WTC11 (cell line): ENCODE results near the gene LAP3.

Experiments
- CREB1 ChIP-seq: sonication (generic); formaldehyde crosslinking; IDR thresholded peaks from 2 replicates; pipeline ENCODE4 v1.8.0; 2023; ENCODE audit warnings: mild to moderate bottlenecking, missing genetic modification reagents
- EMX1 ChIP-seq: fragments of 250-450 bp; sonication (Bioruptor Pico); IDR thresholded peaks from 2 replicates; pipeline ENCODE4 v1.8.0; 2021; ENCODE audit warnings: mild to moderate bottlenecking
- NFYB ChIP-seq: sonication (generic); formaldehyde crosslinking; conservative IDR thresholded peaks from 2 replicates; pipeline ENCODE4 v1.8.0; 2022; ENCODE audit warnings: low read depth, missing genetic modification reagents
- NR2C2 ChIP-seq: sonication (generic); formaldehyde crosslinking; IDR thresholded peaks from 2 replicates; pipeline ENCODE4 v1.8.0; 2022; ENCODE audit warnings: mild to moderate bottlenecking, missing genetic modification reagents
- OVOL2 ChIP-seq: fragments of 250-450 bp; sonication (Bioruptor Pico); IDR thresholded peaks from 2 replicates; pipeline ENCODE4 v1.9.0; 2021; ENCODE audit warnings: mild to moderate bottlenecking, borderline replicate concordance
- SMAD3 ChIP-seq: sonication (generic); formaldehyde crosslinking; IDR thresholded peaks from 2 replicates; pipeline ENCODE4 v1.8.0; 2022; ENCODE audit warnings: missing genetic modification reagents, mild to moderate bottlenecking, borderline replicate concordance
- TP53 ChIP-seq: sonication (generic); formaldehyde crosslinking; IDR thresholded peaks from 2 replicates; pipeline ENCODE4 v1.8.1; 2023; ENCODE audit warnings: mild to moderate bottlenecking, missing genetic modification reagents
- TF ChIP-seq, protein P1 (sequence below): sonication (generic); formaldehyde crosslinking; IDR thresholded peaks from 2 replicates; pipeline ENCODE4 v1.8.0; 2022; ENCODE audit warnings: mild to moderate bottlenecking, missing genetic modification reagents
- TF ChIP-seq, protein P2 (sequence below): sonication (generic); formaldehyde crosslinking; IDR thresholded peaks from 2 replicates; pipeline ENCODE4 v1.8.1; 2022; ENCODE audit warnings: low read depth, mild to moderate bottlenecking, moderate library complexity, missing genetic modification reagents, borderline replicate concordance
- TF ChIP-seq, protein P3 (sequence below): sonication (generic); formaldehyde crosslinking; IDR thresholded peaks from 2 replicates; pipeline ENCODE4 v1.8.1; 2023; ENCODE audit warnings: mild to moderate bottlenecking, missing genetic modification reagents, moderate library complexity
- TF ChIP-seq, protein P4 (sequence below): fragments of 200-600 bp; IDR thresholded peaks from 2 replicates; pipeline ENCODE4 v1.8.0; 2022; ENCODE audit warnings: antibody characterized with exemption

DNA sequence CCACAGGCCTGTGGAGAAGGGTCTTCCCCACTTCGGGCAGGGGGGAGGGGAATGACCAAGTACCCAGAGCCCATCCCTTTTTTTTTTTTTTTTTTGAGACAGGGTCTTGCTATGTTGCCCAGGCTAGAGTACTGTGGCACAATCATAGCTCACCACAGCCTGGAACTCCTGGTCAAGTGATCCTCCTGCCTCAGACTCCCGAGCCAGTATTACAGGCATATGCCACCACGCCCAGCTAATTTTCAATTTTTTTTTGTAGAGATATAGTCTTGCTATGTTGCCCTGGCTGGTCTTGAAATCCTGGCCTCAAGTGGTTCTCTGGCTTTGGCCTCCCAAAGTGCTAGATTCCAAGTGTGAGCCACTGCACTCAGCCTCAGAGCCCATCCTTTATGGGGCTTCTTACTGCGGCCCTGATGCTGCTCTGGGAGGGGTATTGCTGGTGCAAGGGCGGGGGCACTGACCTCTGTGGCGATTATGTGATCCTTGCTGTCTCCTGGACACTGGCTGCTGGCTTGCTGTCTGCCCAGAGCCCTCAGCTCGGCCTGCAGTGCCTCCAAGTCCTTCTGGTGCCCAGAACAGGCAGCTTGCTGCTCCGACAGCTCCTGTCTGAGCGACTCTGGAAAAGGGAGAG, 70.3 kb downstream of the LAP3 start:
- no peak for TF ChIP-seq SMAD3 (CRISPR knock-in tag)
- TF ChIP-seq CREB1 (CRISPR knock-in tag): no peak
- TF ChIP-seq, protein P1, sequence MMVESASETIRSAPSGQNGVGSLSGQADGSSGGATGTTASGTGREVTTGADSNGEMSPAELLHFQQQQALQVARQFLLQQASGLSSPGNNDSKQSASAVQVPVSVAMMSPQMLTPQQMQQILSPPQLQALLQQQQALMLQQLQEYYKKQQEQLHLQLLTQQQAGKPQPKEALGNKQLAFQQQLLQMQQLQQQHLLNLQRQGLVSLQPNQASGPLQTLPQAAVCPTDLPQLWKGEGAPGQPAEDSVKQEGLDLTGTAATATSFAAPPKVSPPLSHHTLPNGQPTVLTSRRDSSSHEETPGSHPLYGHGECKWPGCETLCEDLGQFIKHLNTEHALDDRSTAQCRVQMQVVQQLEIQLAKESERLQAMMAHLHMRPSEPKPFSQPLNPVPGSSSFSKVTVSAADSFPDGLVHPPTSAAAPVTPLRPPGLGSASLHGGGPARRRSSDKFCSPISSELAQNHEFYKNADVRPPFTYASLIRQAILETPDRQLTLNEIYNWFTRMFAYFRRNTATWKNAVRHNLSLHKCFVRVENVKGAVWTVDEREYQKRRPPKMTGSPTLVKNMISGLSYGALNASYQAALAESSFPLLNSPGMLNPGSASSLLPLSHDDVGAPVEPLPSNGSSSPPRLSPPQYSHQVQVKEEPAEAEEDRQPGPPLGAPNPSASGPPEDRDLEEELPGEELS (CRISPR knock-in tag): no peak
- no peak for TF ChIP-seq EMX1
- TF ChIP-seq OVOL2 (CRISPR knock-in tag): no peak
- TF ChIP-seq, protein P2, sequence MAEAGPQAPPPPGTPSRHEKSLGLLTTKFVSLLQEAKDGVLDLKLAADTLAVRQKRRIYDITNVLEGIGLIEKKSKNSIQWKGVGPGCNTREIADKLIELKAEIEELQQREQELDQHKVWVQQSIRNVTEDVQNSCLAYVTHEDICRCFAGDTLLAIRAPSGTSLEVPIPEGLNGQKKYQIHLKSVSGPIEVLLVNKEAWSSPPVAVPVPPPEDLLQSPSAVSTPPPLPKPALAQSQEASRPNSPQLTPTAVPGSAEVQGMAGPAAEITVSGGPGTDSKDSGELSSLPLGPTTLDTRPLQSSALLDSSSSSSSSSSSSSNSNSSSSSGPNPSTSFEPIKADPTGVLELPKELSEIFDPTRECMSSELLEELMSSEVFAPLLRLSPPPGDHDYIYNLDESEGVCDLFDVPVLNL: no peak
- TF ChIP-seq, protein P3, sequence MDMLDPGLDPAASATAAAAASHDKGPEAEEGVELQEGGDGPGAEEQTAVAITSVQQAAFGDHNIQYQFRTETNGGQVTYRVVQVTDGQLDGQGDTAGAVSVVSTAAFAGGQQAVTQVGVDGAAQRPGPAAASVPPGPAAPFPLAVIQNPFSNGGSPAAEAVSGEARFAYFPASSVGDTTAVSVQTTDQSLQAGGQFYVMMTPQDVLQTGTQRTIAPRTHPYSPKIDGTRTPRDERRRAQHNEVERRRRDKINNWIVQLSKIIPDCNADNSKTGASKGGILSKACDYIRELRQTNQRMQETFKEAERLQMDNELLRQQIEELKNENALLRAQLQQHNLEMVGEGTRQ: no peak
- TF ChIP-seq, protein P4, sequence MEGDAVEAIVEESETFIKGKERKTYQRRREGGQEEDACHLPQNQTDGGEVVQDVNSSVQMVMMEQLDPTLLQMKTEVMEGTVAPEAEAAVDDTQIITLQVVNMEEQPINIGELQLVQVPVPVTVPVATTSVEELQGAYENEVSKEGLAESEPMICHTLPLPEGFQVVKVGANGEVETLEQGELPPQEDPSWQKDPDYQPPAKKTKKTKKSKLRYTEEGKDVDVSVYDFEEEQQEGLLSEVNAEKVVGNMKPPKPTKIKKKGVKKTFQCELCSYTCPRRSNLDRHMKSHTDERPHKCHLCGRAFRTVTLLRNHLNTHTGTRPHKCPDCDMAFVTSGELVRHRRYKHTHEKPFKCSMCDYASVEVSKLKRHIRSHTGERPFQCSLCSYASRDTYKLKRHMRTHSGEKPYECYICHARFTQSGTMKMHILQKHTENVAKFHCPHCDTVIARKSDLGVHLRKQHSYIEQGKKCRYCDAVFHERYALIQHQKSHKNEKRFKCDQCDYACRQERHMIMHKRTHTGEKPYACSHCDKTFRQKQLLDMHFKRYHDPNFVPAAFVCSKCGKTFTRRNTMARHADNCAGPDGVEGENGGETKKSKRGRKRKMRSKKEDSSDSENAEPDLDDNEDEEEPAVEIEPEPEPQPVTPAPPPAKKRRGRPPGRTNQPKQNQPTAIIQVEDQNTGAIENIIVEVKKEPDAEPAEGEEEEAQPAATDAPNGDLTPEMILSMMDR: no peak
- TF ChIP-seq TP53: no peak
- no peak for TF ChIP-seq NFYB (CRISPR knock-in tag)
- no peak for TF ChIP-seq NR2C2
